ENCODE results near the gene UBE2I.
"Not testable (repeated sequence)": the region's sequence is repeated elsewhere in the genome, so short reads cannot be mapped to it uniquely, and the experiment has no call there.

Gene UBE2I

DNA sequence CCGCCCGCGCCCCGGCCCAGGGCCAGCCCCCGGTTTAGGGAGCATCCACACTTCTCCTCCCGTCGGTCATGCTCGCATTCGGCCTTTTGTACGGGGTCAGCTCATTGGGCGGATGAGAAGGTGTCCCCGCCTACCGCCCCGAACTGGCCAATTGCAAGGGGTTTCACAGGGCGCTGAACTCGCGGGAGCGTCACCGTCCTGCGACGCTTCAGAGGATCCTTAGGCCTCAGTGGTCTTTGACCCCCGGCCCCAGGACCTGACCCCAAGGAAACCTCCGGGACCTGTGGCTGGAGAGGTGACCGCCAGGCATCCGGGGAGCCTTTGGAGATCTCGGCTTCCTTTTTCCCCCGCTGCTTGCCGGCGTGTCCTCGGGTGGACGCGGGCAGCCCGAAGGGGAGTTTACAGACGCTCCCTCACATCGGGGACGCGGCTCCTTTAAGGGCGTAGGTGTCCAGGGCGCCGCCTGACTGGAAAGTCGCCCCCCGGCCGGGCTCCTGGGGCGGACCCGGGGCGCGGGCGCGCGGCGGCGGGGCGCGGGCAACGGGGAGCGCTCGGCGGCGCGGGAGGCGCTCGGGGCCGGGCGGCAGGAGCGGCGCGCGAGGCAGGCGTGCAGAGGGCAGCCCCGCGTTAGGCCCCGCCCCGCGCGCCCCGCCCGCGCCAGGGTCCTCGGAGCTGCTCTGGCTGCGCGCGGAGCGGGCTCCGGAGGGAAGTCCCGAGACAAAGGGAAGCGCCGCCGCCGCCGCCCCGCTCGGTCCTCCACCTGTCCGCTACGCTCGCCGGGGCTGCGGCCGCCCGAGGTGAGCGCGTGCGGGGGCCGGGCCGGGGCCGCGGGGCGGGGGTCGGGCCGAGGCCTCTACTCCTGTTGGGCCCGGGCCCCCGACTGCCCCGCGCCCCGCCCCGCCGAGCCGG lies at the start of gene UBE2I:
Gene UBE2I, plus strand, starts transcription at position 660 of the 909 bp plus-strand sequence. CDS start 4,395 bp downstream, outside the sequence.
- DNase-seq: peak; percentile 97 to 99

DNA sequence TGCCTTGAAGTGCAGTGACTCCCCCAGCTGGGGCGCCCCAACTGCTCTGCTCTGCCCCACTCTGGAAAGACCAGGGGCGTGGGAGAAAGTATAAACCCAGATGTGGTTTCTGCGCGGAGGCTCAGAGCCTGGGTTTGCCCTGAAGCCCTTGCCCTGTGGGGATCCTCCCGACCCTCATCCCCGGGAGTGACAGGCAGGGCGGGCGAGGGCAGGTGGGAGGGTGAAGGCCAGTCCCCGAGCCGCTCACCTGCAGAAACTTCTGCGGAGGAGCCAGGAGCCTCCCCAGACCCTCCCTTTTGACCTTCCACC lies 49.7 kb upstream of the UBE2I start:
- no peak for DNase-seq

DNA sequence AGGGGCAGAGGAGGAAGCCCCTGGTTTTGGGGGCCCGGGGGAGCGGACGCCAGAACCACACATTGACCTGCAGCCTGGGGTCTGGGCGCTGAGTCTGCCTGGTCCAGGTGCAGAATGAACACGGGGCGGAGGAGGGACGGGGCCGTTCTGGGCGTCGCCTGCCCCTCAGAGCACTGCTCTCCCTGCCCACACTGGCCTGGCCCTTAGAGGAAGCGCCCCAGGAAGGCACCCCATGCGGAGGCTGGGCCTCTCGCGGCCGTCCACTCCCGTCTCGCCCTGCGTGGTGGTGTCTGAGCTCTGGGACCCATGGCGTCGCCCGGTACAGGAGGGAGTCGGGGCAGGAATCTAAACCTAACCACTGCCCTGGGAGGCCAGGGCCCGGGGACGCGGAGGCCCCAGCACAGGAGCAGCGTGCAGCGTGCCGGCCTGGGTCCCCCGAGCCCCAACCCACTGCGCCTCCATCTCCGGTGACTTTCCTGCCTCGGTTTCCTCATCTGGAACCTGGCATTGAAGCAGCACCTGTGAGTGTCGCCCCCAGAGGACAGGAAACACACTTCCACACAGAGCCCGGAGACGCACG lies 49.2 kb upstream of the UBE2I start:
- no peak for DNase-seq

DNA sequence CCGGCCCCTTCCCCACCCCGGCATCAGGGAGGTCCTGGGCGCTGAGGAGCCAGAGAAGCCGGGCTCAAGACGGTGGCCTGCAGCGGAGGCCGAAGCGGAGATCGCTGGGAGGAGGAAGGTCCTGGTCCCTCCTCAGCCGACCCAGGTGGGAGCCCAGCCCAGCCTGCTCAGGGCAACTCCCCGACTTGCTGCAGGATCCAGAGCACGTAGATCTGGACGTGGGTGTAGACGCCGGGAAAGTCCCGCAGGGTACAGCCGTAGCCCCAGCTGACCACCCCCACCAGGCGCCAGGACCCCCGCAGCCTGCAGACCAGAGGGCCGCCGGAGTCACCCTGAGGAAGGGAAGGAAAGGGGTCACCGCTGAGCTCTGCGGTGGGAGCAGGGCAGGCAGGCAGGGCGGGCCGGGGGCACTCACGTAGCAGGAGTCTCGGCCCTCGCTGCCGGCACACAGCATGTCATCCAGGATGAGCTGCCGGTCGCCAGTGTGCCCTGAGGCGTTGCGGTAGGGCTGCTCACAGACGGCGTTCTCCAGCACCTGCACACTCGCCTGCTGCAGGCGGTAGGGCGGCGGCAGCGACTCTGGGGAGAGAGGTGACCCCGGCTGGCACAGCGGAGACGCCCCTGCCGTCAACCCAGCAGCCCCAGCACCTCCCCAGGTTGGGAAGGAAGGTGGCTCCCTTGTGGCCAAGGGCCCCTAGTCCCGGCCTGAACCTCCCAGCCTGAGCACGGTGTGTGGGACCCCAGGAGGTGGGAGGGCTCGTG lies 48.1 kb upstream of the UBE2I start:
- DNase-seq: peak in 1 of 2 experiments; percentile 38

DNA sequence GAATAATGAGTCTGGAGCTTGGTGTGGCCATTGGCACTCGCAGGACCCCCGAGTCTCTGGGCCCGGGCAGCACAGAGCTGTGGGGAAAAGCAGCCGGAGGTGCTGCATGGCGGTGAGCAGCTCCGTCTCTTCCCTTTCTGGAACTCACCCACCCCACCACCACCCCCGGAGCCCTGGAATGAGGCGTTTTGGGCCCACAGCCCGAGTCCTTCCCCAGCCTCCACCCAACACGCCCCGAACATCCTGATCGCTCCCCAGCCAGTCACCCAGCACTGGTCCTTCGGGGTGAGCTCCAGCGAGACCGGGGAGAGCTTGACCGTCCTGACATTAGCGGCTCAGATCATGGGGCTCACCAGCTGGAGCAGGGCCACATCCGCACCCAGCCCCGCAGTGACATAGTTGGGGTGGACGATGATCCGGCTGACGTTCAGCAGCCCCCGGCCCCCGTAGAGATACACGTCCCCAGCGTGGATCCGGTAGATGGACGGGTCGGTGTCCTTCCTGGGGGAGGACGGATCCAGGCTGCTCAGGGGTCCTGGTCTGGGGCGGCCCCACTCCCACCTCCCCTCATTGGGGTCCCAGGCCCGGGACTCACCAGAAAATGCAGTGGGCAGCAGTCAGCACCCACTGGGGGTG lies 47.1 kb upstream of the UBE2I start:
- DNase-seq: no peak

DNA sequence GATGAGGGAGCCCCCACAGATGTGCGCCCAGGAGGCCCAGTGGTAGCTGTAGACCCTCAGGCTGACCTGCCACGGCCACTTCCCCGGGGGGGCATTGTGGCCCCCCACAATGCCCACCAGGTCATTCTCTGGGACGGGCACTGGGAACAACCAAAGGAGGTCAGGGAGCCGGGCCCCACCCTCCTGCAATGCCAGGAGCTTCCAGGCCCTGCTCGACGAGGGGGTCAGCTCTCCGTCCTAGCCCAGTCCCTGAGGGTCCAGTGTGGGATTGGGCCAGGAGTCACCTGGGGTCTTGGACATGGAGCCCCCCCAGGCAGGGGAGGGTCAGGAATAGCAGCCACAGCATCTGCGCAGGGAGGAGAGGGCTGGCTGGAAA lies 46.6 kb upstream of the UBE2I start:
- DNase-seq: no peak

DNA sequence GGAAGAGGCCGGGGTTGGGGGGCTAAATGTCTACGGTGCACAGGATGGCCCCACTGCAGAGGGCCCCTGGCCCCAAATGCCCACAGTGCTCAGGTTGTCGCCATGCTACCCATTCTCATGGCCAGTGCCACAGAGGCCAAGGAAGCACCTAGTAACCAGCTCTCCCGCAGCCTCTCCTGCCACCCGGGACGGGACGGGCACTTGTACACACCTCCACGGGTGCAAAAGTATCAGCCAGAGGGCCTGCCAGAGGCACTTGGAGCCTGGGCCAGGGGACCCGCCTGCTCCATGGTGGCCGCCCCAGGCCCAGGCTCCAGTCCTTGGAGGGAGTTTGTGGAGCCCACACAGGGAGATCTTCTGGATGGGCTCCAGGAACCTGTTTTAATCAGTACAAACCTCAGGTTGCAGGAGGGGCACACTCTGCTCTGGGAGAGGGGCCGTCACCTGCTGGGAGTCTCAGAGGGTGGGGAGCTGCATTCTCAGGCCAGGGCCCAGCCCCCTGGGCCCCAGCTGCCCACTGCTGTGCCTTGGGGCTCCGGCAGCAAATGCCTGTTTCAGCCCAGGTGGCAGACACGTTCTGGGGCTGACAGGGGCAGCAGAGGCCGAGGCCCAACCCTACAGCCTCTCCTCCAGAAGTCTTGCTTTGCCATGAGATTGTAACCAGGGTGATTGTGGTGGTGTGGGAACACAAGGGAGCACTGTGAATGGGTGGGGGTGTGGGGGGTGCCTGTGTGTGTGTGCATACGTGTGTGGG lies 45.7 kb upstream of the UBE2I start:
- DNase-seq: no peak

DNA sequence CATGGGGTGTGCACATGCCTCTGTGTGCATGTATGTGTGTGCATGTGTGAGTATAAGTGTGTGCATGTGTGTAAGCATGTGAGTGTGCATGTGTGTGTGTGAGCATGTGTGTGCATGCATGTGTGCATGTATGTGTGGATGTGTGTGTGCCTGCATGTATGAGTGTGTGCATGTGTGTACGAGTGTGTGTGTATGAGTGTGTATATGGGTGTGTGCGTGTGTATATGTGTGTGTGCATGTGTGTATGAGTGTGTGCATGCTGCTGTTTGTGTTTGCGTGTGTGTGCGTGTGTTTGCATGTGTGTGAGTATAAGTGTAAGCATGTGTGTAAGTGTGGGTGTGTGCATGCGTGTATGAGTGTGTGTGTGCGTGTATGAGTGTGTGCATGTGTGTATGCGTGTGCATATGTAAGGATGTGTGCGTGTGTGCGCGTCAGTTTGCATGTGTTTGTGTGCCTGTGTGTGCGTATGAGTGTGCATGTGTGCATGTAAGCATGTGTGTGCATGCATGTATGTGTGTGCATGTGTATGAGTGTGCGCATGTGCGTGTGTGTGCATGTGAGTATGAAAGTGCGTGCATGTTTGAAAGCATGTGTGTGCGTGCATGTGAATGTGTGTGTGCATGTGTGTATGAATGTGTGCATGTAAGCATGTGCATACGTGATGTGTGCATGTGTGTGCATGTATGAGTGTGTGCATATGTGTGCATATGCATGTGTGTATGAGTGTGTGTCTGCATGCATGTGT lies 44.9 kb upstream of the UBE2I start:
- no peak for DNase-seq

DNA sequence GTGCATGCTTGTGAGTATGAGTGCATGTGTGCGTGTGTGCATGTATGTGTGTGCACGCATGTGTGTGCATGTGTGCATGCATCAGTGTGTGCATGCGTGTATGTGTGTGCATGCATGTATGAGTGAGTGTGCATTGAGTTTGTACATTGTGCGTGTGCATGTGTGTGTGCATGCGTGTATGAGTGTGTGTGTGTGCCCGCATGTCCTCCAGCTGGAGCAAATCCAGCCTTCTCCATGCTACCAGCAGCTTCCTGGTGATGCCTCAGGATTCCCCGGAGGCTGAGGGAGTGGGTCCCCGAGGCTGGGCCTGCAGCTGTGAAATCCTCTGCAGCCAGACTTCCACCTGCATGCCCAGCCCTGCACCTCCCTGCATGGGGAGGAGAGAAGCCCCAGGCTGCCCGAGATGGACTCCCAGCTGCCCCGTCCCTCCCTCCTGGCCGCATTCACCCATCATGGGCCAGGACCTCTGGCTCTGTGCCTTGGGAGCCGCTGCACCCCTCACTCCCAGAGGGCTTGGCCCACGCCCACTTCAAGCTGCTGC lies 44.3 kb upstream of the UBE2I start:
- DNase-seq: no peak

DNA sequence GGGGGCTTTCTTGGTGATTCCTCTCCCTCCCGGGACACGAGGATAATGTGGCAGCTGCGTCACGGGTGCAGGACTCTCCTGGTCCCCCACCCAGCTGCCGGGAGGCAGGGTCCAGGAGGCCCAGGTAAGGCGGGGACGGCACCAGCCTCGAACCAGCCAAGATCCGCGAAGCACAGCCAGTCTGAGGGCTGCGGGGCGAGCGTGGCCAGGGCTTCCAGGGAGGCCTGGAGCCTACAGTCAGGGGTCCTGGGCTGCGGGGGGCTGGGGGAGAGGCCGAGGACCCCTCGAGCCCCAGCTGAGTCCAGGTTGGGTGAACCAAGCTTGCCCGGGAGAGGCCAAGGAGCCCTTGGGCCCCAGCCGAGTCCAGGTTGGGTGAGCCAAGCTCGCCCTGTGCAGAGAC lies 43.6 kb upstream of the UBE2I start:
- no peak for DNase-seq

DNA sequence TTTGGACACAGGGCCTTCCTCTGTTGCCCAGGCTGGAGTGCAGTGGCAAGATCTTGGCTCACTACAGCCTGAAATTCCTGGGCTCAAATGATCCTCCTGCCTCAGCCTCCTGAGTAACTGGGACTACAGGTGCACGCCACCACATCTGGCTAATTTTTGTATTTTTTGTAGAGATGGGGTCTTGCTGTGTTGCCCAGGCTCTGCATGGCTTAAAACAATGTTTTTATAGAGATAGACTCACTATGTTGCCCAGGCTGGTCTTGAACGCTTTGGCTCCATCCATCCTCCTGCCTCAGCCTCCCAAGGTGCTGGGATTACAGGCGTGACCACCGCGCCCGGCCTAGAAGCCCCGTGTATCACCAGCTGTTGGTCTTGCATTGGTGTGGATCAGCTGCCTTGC lies 40.0 kb upstream of the UBE2I start:
- not testable (repeated sequence) for DNase-seq

DNA sequence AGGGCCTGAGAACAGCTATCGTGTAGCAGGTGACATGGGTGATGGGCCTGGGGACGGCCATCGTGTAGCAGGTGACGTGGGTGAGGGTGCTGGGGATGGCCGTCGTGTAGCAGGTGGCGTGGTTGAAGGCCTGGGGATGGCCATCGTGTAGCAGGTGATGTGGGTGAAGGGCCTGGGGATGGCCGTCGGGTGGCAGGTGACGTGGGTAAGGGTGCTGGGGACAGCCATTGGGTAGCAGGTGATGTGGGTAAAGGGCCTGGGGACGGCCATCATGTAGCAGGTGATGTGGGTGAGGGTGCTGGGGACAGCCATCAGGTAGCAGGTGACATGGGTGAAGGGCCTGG lies 38.1 kb upstream of the UBE2I start:
- DNase-seq: no peak

DNA sequence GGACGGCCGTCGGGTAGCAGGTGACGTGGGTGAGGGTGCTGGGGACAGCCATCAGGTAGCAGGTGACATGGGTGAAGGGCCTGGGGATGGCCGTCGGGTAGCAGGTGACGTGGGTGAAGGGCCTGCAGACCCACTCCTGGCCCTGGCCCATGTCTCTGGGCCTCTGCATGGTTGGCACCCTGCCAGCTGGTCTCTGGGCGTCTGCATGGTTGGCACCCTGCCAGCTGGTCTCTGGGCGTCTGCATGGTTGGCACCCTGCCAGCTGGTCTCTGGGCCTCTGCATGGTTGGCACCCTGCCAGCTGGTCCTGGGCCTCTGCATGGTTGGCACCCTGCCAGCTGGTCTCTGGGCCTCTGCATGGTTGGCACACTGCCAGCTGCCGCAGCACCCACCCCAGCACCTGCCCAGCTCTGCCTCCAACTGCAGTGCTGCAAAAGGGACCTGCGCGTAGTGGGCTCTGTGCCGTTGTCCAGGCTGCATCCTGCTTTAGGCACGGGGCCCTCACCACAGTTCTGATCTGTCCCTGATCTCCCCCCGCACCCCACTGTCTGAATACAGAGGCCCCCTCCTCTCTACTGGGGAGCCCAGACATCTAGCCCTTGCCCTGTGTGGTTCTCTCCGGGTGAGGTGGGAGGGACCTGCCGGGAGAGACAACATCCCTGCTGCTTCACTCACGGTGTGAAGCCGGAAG lies 37.6 kb upstream of the UBE2I start:
- peak; percentile 35 to 76 for DNase-seq

DNA sequence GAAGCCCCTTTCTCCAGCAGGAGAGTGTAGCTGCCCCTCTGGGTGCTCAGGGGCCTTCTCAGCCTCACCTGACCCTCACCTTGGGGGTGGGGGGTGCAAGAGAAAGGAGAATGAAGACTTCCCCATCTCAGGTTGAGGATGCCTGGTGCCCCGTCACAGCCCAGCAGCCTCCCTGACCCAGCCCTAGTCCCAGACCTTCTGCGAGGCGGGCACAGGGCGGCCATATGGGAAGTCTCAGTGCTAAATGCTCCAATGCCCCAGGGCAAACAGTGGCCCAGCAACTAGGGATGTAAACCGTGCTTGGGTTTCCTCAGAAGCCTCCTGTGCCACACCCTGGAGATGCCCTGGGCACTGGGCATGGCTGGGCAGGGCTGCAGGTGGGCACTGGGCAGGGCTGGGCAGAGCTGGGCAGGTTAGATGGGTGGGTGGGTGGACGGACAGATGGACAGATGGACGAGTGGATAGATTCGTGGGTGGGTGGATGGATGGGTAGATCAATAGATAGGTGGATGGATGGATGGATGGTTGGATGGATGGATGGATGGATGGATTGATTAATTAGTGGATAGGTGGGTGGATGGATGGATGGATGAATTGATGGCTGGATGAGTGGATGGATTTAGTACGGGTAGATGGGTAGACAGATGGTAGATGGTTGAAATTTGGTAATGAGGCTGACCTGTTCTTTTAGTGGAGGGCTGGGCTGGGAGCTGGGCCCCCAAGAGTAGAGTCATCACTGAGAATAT lies 36.8 kb upstream of the UBE2I start:
- no peak for DNase-seq

DNA sequence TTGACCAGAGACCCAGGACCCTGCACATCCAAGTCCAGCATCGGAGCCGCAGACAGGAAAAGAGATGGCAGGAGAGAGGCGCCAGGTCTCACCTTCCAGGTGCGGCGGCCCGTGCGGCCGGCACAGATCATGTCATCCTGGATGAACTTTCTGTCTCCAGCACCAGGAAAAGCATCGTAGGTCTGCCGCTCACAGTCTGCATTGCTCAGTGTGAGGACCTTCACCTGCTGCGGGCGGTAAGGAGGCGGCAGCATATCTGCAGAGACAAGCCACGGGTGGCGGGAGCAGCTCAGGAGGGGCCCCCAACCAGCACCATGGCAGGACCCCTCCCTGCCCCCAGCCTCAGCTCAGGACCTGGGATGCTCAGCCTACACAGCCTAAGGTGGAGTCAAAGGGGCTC lies 35.6 kb upstream of the UBE2I start:
- DNase-seq: no peak

DNA sequence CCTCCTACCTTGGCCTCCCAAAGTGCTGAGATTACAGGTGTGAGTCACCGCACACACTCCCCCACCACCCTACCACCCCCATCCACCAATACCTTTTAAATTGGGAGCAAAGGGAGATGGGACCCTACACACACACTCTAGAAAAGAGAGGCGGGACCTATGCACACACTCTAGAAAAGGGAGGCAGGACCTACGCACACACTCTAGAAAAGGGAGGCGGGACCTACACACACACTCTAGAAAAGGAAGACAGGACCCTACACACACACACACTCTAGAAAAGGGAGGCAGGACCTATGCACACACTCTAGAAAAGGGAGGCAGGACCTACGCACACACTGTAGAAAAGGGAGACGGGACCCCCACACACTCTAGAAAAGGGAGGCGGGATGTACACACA lies 34.7 kb upstream of the UBE2I start:
- no peak for DNase-seq

DNA sequence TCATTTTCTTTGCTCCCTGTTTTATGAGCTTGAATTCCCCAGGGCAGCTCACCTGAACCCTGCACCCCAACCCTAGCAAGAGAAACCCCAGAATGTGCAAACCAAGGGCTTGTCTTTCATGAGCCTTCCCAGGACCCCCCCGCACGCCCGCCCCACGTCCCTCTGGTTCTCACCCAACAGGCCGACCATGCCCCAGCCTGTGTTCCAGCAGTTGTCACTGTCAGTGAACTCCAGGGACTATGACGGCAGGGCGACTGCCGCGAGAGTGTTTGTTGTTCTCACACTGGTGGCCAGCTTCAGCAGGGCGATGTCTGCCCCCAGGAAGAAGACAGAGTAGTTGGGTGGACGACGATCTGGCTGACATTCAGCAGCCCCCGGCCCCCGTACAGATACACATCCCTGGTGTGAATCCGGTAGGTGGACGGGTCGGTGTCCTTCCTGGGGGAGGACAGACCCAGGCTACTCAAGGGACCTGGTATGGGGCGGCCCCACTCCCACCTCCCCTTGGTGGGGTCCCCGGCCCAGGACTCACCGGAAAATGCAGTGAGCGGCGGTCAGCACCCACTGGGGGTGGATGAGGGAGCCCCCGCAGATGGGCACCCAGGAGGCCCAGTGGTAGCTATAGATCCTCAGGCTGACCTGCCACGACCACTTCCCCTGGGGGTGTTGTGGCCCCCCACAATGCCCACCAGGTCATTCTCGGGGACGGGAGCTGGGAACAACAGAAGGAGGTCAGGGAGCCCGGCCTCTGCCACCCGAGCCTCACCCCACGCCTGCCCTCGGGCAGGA lies 33.5 kb upstream of the UBE2I start:
- no peak for DNase-seq

DNA sequence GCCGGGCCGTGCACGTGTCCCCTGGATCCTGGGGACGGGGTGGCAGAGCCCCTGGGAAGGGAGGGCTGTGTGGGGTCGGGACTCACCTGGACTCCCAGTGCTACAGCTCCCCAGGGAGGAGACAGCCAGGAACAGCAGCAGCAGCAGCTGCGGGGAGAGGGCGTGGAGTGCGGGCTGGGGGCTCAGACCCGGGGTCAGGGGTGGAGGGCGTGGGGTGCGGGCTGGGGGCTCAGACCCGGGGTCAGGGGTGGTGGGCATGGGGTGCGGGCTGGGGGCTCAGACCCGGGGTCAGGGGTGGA lies 32.9 kb upstream of the UBE2I start:
- no peak for DNase-seq

DNA sequence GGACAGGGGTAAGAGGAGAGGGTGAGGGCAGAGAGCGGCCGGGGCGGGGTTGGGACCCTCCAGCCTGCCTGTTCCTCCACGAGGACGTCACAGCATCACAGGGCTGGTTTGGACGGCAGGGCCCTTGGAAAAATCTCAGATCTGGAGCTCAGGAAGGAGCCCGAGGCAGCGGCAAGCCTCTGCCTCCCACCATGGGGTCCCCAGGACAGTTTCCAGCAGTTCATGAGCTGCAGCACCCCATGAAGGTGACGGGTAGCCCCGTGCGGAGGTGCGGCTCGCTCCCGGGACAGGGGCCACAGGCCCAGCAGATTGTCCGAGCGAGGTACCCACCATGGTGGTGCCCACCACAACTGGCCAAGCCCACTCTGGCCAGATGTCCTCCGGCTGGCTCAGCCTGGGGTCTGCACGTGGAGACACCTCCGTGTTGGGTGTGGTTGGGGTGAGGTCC lies 32.3 kb upstream of the UBE2I start:
- no peak for DNase-seq

All from NCI-H524 (cell line).